Measurements from ENCODE around the gene PPP2R3B. TPM values are rescaled to one million over a fixed set of nuclear protein-coding genes. Genes with fewer than 3 reads are reported as not detected.

Gene PPP2R3B
- total and polyA plus RNA-seq, 3 donors from 2014 or later: 28.3 to 108 (median 89.6) TPM

GRCh38 chrX:368811-369562 is 17.7 kb downstream of the PPP2R3B start:
- DNase-seq: no peak
- TF ChIP-seq CTCF (IDR thresholded peaks at IDR 0.05): no peak
- no peak for TF ChIP-seq POLR2A (IDR thresholded peaks at IDR 0.05)
- Histone ChIP-seq H3K9me3 (no peaks in the 10 kb centered on the region), H3K4me1 (peaks cover 1% of the 10 kb centered on the region), H3K4me3 (no peak overlapping the region), H3K27me3 (no peaks in the 10 kb centered on the region), H3K27ac (no peak overlapping the region), H3K36me3 (ENCODE audit: low read depth, missing control alignments) (no peaks in the 10 kb centered on the region)
- 51 to 71% methylated on average over 13 to 25 of the region's 25 CpGs for WGBS, 2 donors
- intact Hi-C loops (cut with DNase I; ENCODE audit: low total_unique reads): no loop called here

GRCh38 chrX:367866-368265 is 18.8 kb downstream of the PPP2R3B start:
- Histone ChIP-seq H3K27ac (no peak overlapping the region), H3K4me3 (no peak overlapping the region), H3K4me1 (no peaks in the 10 kb centered on the region), H3K9me3 (no peaks in the 10 kb centered on the region), H3K27me3 (no peaks in the 10 kb centered on the region), H3K36me3 (ENCODE audit: low read depth, missing control alignments) (no peaks in the 10 kb centered on the region)
- TF ChIP-seq POLR2A (IDR thresholded peaks at IDR 0.05): no peak
- no peak for TF ChIP-seq CTCF (IDR thresholded peaks at IDR 0.05)
- DNase-seq: no peak
- intact Hi-C loops (cut with DNase I; ENCODE audit: low total_unique reads): no loop called here
- WGBS, 2 donors: 79 to 83% methylated on average over 12 to 15 of the region's 17 CpGs

- no peak for TF ChIP-seq POLR2A (IDR thresholded peaks at IDR 0.05)
- TF ChIP-seq CTCF (IDR thresholded peaks at IDR 0.05): no peak
- no peaks in the 10 kb centered on the region for H3K27me3 ChIP-seq
- H3K27ac ChIP-seq: no peak overlapping the region
- no peaks in the 10 kb centered on the region for H3K36me3 ChIP-seq (ENCODE audit: low read depth, missing control alignments)
- intact Hi-C loops (cut with DNase I; ENCODE audit: low total_unique reads): no loop called here
- H3K9me3 ChIP-seq: no peaks in the 10 kb centered on the region
- 91 to 93% methylated on average over 16 of the region's 16 CpGs for WGBS, 2 donors
- H3K4me1 ChIP-seq: no peaks in the 10 kb centered on the region
- no peak for DNase-seq
- no peak overlapping the region for H3K4me3 ChIP-seq
Observed at GRCh38 chrX:367349-367748, 19.4 kb downstream of the PPP2R3B start.

- WGBS, 2 donors: 93 to 97% methylated on average over 21 to 37 of the region's 37 CpGs
- H3K36me3 ChIP-seq (ENCODE audit: low read depth, missing control alignments): no peaks in the 10 kb centered on the region
- H3K4me3 ChIP-seq: no peak overlapping the region
- H3K27ac ChIP-seq: no peak overlapping the region
- no peaks in the 10 kb centered on the region for H3K9me3 ChIP-seq
- no peaks in the 10 kb centered on the region for H3K4me1 ChIP-seq
- no peaks in the 10 kb centered on the region for H3K27me3 ChIP-seq
- DNase-seq: no peak
- TF ChIP-seq CTCF (IDR thresholded peaks at IDR 0.05) (no peak), POLR2A (IDR thresholded peaks at IDR 0.05) (no peak)
- intact Hi-C loops (cut with DNase I; ENCODE audit: low total_unique reads): no loop called here
Observed at GRCh38 chrX:363621-364375, 22.9 kb downstream of the PPP2R3B start.

All from testis (tissue), 3 donors.